ENCODE results near the gene HDGF. TPM values are rescaled to one million over a fixed set of nuclear protein-coding genes. Genes with fewer than 3 reads are reported as not detected.

The HDGF gene
- total RNA-seq (2022; extraction: Qiagen RNA extraction; ENCODE audit: low read depth) = 455 to 489 TPM (median 463 TPM) in 5 replicates

DNA sequence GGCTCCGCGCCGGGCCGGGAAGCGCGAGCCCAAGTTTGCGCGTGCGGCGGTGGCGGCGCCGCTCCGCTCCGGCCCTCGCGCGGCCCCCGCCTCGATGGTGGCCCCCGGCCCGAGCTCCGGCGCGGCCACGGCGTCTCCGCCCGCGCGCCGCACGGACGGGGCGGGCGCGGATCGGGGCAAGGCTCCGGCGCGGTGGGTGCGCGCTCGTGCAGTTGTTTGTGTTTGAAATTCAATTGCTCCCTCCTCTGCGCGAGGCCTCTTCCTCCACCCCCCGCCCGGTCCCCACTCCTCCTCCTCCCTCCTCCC, at the start of gene HDGF:
Gene HDGF, minus strand, starts transcription at position 225 of the 306 bp plus-strand sequence. CDS start 246 bp downstream, outside the sequence.

DNA sequence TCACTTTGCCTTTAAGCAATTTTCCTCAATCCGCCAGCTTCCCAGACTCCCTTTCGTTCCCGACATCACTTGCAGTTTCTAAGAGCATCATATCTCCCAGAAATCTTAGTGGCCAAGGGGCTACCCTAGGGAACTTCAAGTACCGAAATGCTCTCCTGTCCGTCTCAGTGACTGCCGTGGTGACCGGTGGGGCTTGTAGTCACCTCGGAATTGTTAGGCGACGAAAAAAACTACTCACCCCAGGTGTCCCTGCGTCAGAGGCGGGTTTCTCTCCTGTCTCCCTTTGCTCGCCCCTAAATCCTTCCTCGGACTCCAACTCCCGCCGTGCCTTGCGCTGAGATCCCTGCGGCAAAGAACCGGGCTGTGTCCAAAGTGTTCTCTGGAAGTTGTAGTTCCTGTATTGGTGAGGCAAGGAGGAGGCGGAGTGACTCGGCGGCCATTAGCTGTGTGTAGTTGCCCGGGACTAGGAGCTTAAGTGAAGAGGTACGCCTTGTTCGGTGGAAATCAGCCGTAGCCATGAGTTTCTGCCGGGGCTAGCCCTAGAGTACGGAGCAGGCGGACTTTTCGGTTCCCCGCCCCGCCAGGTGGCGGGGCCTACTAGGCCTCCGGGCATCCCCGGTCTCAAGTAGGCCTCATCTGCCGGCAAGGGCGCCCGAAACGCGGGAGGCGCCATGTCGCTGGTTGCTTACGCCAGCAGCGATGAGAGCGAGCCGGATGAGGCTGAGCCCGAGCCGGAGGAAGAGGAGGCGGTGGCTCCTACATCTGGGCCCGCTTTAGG, 15.8 kb upstream of the HDGF start, which contains the start of gene PRCC:
Gene PRCC, plus strand, starts transcription at position 435 of the 778 bp plus-strand sequence. Its CDS starts 237 bp downstream, at position 672.

DNA sequence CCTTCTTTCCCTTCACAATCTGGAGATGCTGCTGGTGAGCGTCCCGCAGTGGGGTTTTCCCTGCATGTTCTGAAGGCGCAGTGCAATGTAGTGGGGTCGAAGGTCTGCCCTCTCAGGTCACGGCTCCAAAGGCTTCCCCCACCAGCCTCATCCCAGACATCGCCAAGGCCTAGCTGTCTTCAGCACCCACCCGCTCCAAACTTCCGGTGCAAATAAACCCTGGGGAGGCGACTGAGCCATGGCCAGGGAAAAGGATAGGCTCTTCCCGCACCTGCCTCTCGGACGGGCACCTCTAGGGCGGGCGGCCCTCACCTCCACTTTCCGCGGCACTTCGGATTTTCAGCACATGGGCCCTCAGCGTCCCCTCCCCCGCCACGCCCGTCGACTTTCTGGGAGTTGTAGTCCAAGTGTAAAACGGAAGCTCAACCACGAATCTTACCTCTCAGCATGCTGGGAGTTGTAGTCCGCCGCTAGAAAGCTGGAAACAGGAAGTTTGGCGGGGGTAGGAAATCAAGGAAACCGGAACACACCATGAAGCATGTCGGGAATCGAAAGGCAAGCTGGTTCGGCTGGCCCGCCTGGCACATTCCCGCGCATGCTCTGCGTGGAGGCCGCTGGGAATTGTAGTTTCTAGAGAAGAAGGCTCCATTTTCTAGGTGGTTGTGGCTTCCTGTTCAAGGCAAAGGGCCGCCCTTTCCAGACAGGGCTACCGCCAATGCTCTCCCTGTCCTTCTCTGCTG, 10.6 kb downstream of the HDGF start, which contains the start of gene MRPL24:
Gene MRPL24, minus strand, starts transcription at position 348 of the 740 bp plus-strand sequence. CDS start 2,384 bp downstream, outside the sequence.

DNA sequence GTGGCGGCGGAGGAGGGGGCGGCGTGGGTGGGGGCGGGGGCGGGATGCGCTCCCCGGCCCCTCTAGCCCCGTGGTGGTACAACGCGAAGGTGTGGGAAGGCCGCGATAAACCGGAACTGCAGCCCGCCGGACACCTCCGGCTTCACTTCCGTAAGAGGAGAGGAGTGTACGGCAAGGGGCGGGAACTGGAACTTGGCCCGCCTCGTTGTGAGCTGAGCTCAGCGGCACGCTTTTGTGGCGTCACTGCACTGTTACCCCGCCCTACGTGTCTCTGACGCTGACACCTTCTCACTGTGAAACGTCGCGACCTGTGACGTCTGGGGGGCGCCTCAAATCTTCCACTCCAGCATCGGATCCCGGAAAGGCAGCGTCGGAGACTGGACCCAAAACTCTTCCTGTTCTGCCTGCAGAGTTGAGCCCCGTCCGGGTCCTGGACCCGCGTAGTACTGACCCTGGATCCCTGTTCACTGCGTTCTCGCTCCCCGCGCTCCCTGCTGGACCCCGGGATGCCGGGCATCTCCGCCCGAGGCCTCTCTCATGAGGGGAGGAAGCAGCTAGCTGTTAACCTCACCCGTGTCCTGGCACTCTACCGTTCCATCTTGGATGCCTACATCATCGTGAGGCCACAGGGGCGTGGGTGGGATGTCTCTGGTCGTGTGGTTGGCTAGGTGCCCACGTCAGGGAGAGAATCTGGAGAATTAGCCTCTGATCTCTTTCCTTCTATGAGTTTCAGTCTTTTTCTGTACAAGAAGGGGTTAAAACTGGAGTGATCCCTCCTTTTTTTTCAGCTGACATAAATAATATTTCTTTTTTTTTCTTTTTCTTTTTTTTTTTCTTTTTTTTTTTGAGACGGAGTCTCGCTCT, 22.6 kb downstream of the HDGF start, which contains the start of gene ISG20L2:
Gene ISG20L2, minus strand, starts transcription at position 168 of the 864 bp plus-strand sequence. CDS start 1,114 bp downstream, outside the sequence.

DNA sequence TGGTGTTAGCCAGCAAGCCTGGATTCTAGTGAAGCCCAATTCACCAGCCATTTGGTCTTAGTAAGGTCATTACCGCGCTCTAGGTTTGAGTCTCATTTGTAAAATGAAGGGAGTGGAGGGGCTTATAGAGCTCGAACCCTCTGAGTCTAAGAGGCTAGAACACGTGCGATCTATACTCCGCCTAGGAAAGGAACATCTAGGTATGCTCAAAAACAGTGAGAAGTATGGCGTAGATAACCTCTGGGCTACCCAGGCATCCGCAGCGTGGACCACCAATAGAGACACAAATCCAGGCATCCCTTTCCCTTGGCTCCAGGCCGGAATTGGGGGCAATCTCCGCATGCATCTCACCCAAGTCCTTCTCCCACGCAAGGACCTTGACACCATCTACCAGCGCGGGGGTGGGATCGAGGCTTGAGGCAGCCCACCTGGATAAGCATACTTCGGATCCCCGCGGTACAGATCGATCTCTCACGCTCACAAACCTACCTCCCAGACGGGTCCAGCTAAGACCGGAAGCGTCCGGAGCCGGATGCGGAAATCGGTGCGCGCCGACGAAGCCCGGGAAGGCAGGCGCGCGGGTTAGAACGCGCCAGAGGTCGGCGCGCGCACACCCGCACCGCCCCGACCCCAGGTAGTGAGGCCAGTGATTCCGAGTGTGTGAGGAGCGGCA, 23.4 kb downstream of the HDGF start, which contains the start of gene METTL25B:
Gene METTL25B, plus strand, starts transcription at position 544 of the 673 bp plus-strand sequence. CDS start 636 bp downstream, outside the sequence.

DNA sequence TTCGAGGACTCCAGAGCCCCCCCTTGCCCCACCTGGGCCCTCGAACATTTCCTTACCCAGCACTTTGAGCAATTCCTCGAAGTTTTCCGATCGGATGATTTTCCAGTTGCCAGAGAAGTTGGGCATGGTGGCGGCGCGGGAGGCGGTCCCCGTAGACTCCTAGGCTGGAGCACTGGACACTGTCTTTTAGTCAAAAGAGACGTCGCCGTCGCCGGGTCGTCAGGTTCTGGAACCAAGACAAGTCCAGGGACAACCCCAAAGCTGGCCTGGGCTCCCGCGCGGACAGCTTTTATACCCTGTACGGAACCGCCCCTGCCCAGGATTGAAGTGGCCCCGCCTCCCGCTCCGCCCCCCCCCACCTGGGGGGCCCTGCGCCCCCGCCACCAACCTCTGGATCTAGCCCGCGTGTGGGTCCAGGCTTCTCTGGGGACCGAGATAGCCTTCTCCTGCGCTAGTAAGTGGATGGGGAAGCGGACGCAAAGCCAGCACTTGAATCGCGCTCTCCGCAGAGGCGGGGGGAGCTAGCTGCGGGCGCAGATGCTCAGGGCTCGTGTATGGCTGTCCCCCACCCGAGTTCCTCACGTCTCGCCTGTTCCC, 46.1 kb downstream of the HDGF start, which contains the start of gene CRABP2:
Gene CRABP2, minus strand, starts transcription at position 263 of the 597 bp plus-strand sequence. Its CDS starts 137 bp downstream, at position 126.

Other genes starting within 250 kb of the HDGF start
- 11.6 to 18.6 TPM (median 15.8 TPM) in 5 replicates for gene IQGAP3, start 179.1 kb downstream of the HDGF start, total RNA-seq (2022; extraction: Qiagen RNA extraction; ENCODE audit: low read depth)
- gene TTC24, start 172.0 kb downstream of the HDGF start, total RNA-seq (2022; extraction: Qiagen RNA extraction; ENCODE audit: low read depth) = not detected in 5 replicates
- gene NAXE, start 159.9 kb downstream of the HDGF start, total RNA-seq (2022; extraction: Qiagen RNA extraction; ENCODE audit: low read depth) = 136 to 185 TPM (median 163 TPM) in 5 replicates
- gene GPATCH4, start 150.2 kb downstream of the HDGF start, total RNA-seq (2022; extraction: Qiagen RNA extraction; ENCODE audit: low read depth) = 65.4 to 96.3 TPM (median 74.7 TPM) in 5 replicates
- 0.13 to 0.14 TPM in 2 of 5 replicates, not detected in the others for gene HAPLN2, start 132.3 kb downstream of the HDGF start, total RNA-seq (2022; extraction: Qiagen RNA extraction; ENCODE audit: low read depth)
- 0.06 TPM in 1 of 5 replicates, not detected in the others for gene BCAN, start 109.6 kb downstream of the HDGF start, total RNA-seq (2022; extraction: Qiagen RNA extraction; ENCODE audit: low read depth)
- 1.2 to 1.7 TPM (median 1.3 TPM) in 5 replicates for gene NES, start 74.3 kb downstream of the HDGF start, total RNA-seq (2022; extraction: Qiagen RNA extraction; ENCODE audit: low read depth)
- gene CRABP2, start 46.1 kb downstream of the HDGF start, total RNA-seq (2022; extraction: Qiagen RNA extraction; ENCODE audit: low read depth) = 11.5 to 19.1 TPM (median 11.6 TPM) in 5 replicates
- gene METTL25B, start 23.2 kb downstream of the HDGF start, total RNA-seq (2022; extraction: Qiagen RNA extraction; ENCODE audit: low read depth) = 19.5 to 25.1 TPM (median 23.8 TPM) in 5 replicates
- 46.4 to 55.1 TPM (median 48.6 TPM) in 5 replicates for gene ISG20L2, start 22.9 kb downstream of the HDGF start, total RNA-seq (2022; extraction: Qiagen RNA extraction; ENCODE audit: low read depth)
- gene MRPL24, start 10.6 kb downstream of the HDGF start, total RNA-seq (2022; extraction: Qiagen RNA extraction; ENCODE audit: low read depth) = 175 to 219 TPM (median 189 TPM) in 5 replicates
- 67.6 to 90.1 TPM (median 73.5 TPM) in 5 replicates for gene PRCC, start 15.9 kb upstream of the HDGF start, total RNA-seq (2022; extraction: Qiagen RNA extraction; ENCODE audit: low read depth)
- 2.1 to 5.6 TPM (median 3.6 TPM) in 5 replicates for gene SH2D2A, start 65.2 kb upstream of the HDGF start, total RNA-seq (2022; extraction: Qiagen RNA extraction; ENCODE audit: low read depth)
- not detected in 5 replicates for gene INSRR, start 107.4 kb upstream of the HDGF start, total RNA-seq (2022; extraction: Qiagen RNA extraction; ENCODE audit: low read depth)
- 0.06 to 0.24 TPM (median 0.16 TPM) in 4 of 5 replicates, not detected in the other for gene NTRK1, start 109.2 kb upstream of the HDGF start, total RNA-seq (2022; extraction: Qiagen RNA extraction; ENCODE audit: low read depth)
- gene PEAR1, start 142.0 kb upstream of the HDGF start, total RNA-seq (2022; extraction: Qiagen RNA extraction; ENCODE audit: low read depth) = 7.5 to 10.1 TPM (median 8.6 TPM) in 5 replicates
- gene LRRC71, start 169.0 kb upstream of the HDGF start, total RNA-seq (2022; extraction: Qiagen RNA extraction; ENCODE audit: low read depth) = 0.13 to 0.48 TPM (median 0.22 TPM) in 5 replicates

All from A549 treated with RU486 at 1 μM for 4 hours (cell line).